Measurements from ENCODE around the gene TMEM123.
"Not testable (repeated sequence)": the region's sequence is repeated elsewhere in the genome, so short reads cannot be mapped to it uniquely, and the experiment has no call there.

Gene TMEM123

GRCh38 chr11:102448869-102449224, 3.7 kb downstream of the TMEM123 start:
- no peak for DNase-seq (ENCODE audit: low spot score)

GRCh38 chr11:102447941-102448868, 4.4 kb downstream of the TMEM123 start:
- DNase-seq (ENCODE audit: low spot score), result no peak

- DNase-seq (ENCODE audit: low spot score), result no peak
These were observed 5.4 kb downstream of the TMEM123 start for GRCh38 chr11:102447193-102447592.

GRCh38 chr11:102446606-102447005, 6.0 kb downstream of the TMEM123 start:
- peak; percentile 81 for DNase-seq (ENCODE audit: low spot score)

GRCh38 chr11:102444693-102445092, 7.9 kb downstream of the TMEM123 start:
- DNase-seq (ENCODE audit: low spot score), result not testable (repeated sequence)

GRCh38 chr11:102444142-102444541, 8.4 kb downstream of the TMEM123 start:
- DNase-seq (ENCODE audit: low spot score), result not testable (repeated sequence)

- not testable (repeated sequence) for DNase-seq (ENCODE audit: low spot score)
These were observed 13.6 kb downstream of the TMEM123 start for GRCh38 chr11:102439063-102439363.

GRCh38 chr11:102438311-102439062, 14.1 kb downstream of the TMEM123 start:
- DNase-seq (ENCODE audit: low spot score), result no peak

GRCh38 chr11:102437727-102438126, 14.8 kb downstream of the TMEM123 start:
- no peak for DNase-seq (ENCODE audit: low spot score)

GRCh38 chr11:102436976-102437375, 15.6 kb downstream of the TMEM123 start:
- DNase-seq (ENCODE audit: low spot score), result no peak

GRCh38 chr11:102436561-102436960, 16.0 kb downstream of the TMEM123 start:
- DNase-seq (ENCODE audit: low spot score), result no peak

GRCh38 chr11:102435688-102436087, 16.9 kb downstream of the TMEM123 start:
- DNase-seq (ENCODE audit: low spot score), result no peak

- DNase-seq (ENCODE audit: low spot score), result not testable (repeated sequence)
These were observed 19.0 kb downstream of the TMEM123 start for GRCh38 chr11:102433571-102433970.

GRCh38 chr11:102432560-102432959, 20.0 kb downstream of the TMEM123 start:
- not testable (repeated sequence) for DNase-seq (ENCODE audit: low spot score)

- DNase-seq (ENCODE audit: low spot score), result no peak
These were observed 21.2 kb downstream of the TMEM123 start for GRCh38 chr11:102431404-102431803.

GRCh38 chr11:102430158-102430836, 22.3 kb downstream of the TMEM123 start:
- DNase-seq (ENCODE audit: low spot score), result no peak

- DNase-seq (ENCODE audit: low spot score), result no peak
These were observed 22.9 kb downstream of the TMEM123 start for GRCh38 chr11:102429691-102430090.

- DNase-seq (ENCODE audit: low spot score), result no peak
These were observed 23.3 kb downstream of the TMEM123 start for GRCh38 chr11:102429226-102429625.

GRCh38 chr11:102428696-102429095, 23.9 kb downstream of the TMEM123 start:
- DNase-seq (ENCODE audit: low spot score), result no peak

- DNase-seq (ENCODE audit: low spot score), result no peak
These were observed 25.5 kb downstream of the TMEM123 start for GRCh38 chr11:102427068-102427467.

GRCh38 chr11:102426570-102426969, 26.0 kb downstream of the TMEM123 start:
- no peak for DNase-seq (ENCODE audit: low spot score)

GRCh38 chr11:102426000-102426399, 26.6 kb downstream of the TMEM123 start:
- DNase-seq (ENCODE audit: low spot score), result no peak

- DNase-seq (ENCODE audit: low spot score), result no peak
These were observed 28.6 kb downstream of the TMEM123 start for GRCh38 chr11:102423936-102424335.

All from kidney capillary endothelial cell (primary cell).